HepG2 (cell line): ENCODE data around the gene LMCD1. TPM values are rescaled to one million over a fixed set of nuclear protein-coding genes. Genes with fewer than 3 reads are reported as not detected.
A peak's percentile ranks its signal among the peaks of the same experiment; 100 is the strongest.

Experiments used
- HDAC6 ChIP-seq: fragments of 200-600 bp; sonication (generic); IDR thresholded peaks from 2 replicates; pipeline ENCODE4 v1.7.0; 2017; ENCODE audit warnings: mild to moderate bottlenecking, antibody characterized with exemption, low read length, low read depth
- NONO ChIP-seq, 2 experiments: fragments of 450-650 bp in 1 of 2; sonication (generic) in 1 of 2; formaldehyde crosslinking in 1 of 2; IDR thresholded peaks in 1 of 2; conservative IDR thresholded peaks in 1 of 2; 2 replicates each; pipeline versions ENCODE4 v1.6.1 to v1.8.0; 2017 to 2022; ENCODE audit warnings: mild to moderate bottlenecking in 1 of 2, missing genetic modification reagents in 1 of 2, moderate library complexity in 1 of 2
- RCOR2 ChIP-seq: IDR thresholded peaks from 2 replicates; pipeline ENCODE4 v1.6.1; 2016; ENCODE audit warnings: missing biosample characterization, missing genetic modification reagents
- TBX3 ChIP-seq: fragments of 450-650 bp; IDR thresholded peaks from 2 replicates; pipeline ENCODE4 v1.6.1; 2017; ENCODE audit warnings: antibody characterized with exemption, mild to moderate bottlenecking, inconsistent platforms, borderline replicate concordance
- TGIF2 ChIP-seq: IDR thresholded peaks from 2 replicates; pipeline ENCODE4 v1.6.1; 2016; ENCODE audit warnings: control low read depth, missing compliant biosample characterization
- ZNF10 ChIP-seq: sonication (generic); formaldehyde crosslinking; IDR thresholded peaks from 2 replicates; pipeline ENCODE4 v1.4.0; 2020; ENCODE audit warnings: mild to moderate bottlenecking, low read depth, missing genetic modification reagents, borderline replicate concordance
- ZNF12 ChIP-seq: sonication (generic); formaldehyde crosslinking; IDR thresholded peaks from 2 replicates; pipeline ENCODE4 v1.5.0; 2020; ENCODE audit warnings: missing genetic modification reagents
- ZNF264 ChIP-seq: sonication (generic); formaldehyde crosslinking; IDR thresholded peaks from 2 replicates; pipeline ENCODE4 v1.4.0; 2020; ENCODE audit warnings: missing genetic modification reagents
- ZNF329 ChIP-seq: sonication (generic); formaldehyde crosslinking; IDR thresholded peaks from 2 replicates; pipeline ENCODE4 v1.9.0; 2021; ENCODE audit warnings: low read depth, mild to moderate bottlenecking, missing genetic modification reagents
- ZNF33B ChIP-seq: sonication (generic); formaldehyde crosslinking; IDR thresholded peaks from 2 replicates; pipeline ENCODE4 v1.5.1; 2020; ENCODE audit warnings: mild to moderate bottlenecking, missing genetic modification reagents
- polyA plus RNA-seq, 8 experiments: library from polyadenylated mRNA; depleted of rRNA in 3 of 8; stranded (reverse) in 7 of 8; unstranded in 1 of 8; fragments of >200 nt; fragmentation: Illumina TruSeq in 4 of 8; extraction: Trizol in 4 of 8; gene quantifications; 2 replicates each; pipeline versions ENCODE4 v1.2.1 to v1.2.3, GENCODE V29; 2011 to 2016; ENCODE audit warnings: low read depth in 4 of 8, missing spikeins in 1 of 8, mixed read lengths in 1 of 8; ENCODE audit not compliant: insufficient read depth in 1 of 8
- total RNA-seq, 5 experiments: library from RNA; depleted of rRNA; stranded (reverse); fragments of >200 nt; fragmentation: Illumina TruSeq; extraction: Trizol; gene quantifications; 2 replicates each; pipeline ENCODE4 v1.2.3, GENCODE V29; 2016; ENCODE audit warnings: low read depth in 1 of 5
- TF ChIP-seq, protein P1 (sequence below): sonication (generic); formaldehyde crosslinking; IDR thresholded peaks from 2 replicates; pipeline ENCODE4 v1.8.0; 2022; ENCODE audit warnings: mild to moderate bottlenecking, missing genetic modification reagents; ENCODE audit not compliant: insufficient replicate concordance
- TF ChIP-seq, protein P2 (sequence below): IDR thresholded peaks from 2 replicates; pipeline ENCODE4 v1.6.1; 2018; ENCODE audit warnings: missing genetic modification reagents

Gene LMCD1
- total and polyA plus RNA-seq, 2 of the 13 experiments (the other 11 are each of a cell fraction or from before 2014, with no cell fraction given) = 6.2 to 7.1 TPM

DNA sequence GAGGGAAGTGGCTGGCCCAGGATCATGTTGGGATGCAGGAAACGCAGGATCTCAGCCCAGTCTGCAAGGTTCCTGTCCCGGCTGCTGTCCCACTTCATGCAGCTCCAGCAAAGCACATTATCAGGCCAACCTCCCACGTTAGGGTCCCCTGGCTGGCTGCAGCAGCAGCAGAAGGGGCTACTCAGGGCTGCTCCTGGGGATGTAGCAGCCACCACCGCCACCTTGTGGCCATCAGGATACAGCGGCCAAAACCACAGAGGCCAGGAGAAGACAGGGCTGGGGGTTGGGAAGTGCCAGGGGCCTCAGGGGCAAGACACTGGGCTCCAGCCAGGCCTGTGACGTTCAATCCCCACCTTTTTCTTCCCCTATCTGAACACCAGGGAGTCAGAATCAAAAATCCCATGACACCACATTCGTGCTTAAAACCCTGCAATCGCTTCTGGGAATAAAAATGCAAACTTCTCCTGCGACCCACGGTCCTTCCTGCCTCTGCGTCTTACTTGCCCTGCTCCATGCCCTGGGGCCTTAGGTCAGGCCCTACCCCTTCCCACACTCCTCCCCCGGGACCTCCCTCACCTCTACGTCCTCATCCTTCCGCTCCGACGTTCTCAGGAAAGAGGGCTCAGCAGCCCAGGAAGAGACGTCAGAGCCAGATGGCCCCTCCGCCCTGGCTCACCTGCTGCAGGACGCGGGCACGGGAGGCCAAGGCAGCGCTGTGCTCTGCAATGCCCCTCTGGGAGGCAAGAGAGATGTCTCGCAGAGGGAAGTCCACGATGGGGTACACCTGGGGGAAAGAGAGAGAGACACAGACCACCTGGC is 121.5 kb downstream of the LMCD1 start (continued):
- TF ChIP-seq, protein P1, sequence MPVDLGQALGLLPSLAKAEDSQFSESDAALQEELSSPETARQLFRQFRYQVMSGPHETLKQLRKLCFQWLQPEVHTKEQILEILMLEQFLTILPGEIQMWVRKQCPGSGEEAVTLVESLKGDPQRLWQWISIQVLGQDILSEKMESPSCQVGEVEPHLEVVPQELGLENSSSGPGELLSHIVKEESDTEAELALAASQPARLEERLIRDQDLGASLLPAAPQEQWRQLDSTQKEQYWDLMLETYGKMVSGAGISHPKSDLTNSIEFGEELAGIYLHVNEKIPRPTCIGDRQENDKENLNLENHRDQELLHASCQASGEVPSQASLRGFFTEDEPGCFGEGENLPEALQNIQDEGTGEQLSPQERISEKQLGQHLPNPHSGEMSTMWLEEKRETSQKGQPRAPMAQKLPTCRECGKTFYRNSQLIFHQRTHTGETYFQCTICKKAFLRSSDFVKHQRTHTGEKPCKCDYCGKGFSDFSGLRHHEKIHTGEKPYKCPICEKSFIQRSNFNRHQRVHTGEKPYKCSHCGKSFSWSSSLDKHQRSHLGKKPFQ (CRISPR knock-in tag) = no peak
- TF ChIP-seq, protein P2, sequence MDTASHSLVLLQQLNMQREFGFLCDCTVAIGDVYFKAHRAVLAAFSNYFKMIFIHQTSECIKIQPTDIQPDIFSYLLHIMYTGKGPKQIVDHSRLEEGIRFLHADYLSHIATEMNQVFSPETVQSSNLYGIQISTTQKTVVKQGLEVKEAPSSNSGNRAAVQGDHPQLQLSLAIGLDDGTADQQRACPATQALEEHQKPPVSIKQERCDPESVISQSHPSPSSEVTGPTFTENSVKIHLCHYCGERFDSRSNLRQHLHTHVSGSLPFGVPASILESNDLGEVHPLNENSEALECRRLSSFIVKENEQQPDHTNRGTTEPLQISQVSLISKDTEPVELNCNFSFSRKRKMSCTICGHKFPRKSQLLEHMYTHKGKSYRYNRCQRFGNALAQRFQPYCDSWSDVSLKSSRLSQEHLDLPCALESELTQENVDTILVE (CRISPR knock-in tag) = no peak
- no peak for TF ChIP-seq TBX3
- TF ChIP-seq ZNF33B (CRISPR knock-in tag) = no peak
- no peak for TF ChIP-seq ZNF329
- TF ChIP-seq ZNF12 (CRISPR knock-in tag) = no peak
- no peak for TF ChIP-seq ZNF10 (CRISPR knock-in tag)
- no peak for TF ChIP-seq NONO (IDR thresholded peaks at IDR 0.05)
- TF ChIP-seq NONO (CRISPR knock-in tag; conservative IDR thresholded peaks at IDR 0.05) = 0 out of 2 replicates have a peak, but pooled peaks have one; percentile 6
- TF ChIP-seq RCOR2 (CRISPR knock-in tag) = no peak
- 0 out of 2 replicates have a peak, but pooled peaks have one; percentile 13 for TF ChIP-seq TGIF2
- TF ChIP-seq ZNF264 (CRISPR knock-in tag) = no peak
- no peak for TF ChIP-seq HDAC6
